Uterus (tissue), 2 donors: ENCODE measurements around the gene MCM6.

Source experiments
- CTCF ChIP-seq, 4 experiments: fragments of 200-600 bp in 2 of 4; fragments of 450-650 bp in 2 of 4; sonication (generic) in 2 of 4; IDR thresholded peaks; one replicate each; pipeline ENCODE4 v1.5.1; 2016 to 2019; ENCODE audit warnings: antibody characterized with exemption in 4 of 4, mild to moderate bottlenecking in 2 of 4, moderate library complexity in 1 of 4
- POLR2A ChIP-seq, 2 donors: fragments of 450-650 bp; IDR thresholded peaks; one replicate each; pipeline ENCODE4 v1.6.1; 2016; ENCODE audit warnings: antibody characterized with exemption in 2 of 2, mild to moderate bottlenecking in 1 of 2, moderate library complexity in 1 of 2

GRCh38 chr2:135899567-135899966 is 23.3 kb upstream of the MCM6 start:
- no peak for TF ChIP-seq POLR2A (IDR thresholded peaks at IDR 0.05)
- TF ChIP-seq CTCF (IDR thresholded peaks at IDR 0.05) = no peak
